GM12878 (cell line): ENCODE measurements around the gene POSTN. TPM values are rescaled to one million over a fixed set of nuclear protein-coding genes. Genes with fewer than 3 reads are reported as not detected.

Source experiments
- CUX1 ChIP-seq: IDR thresholded peaks from 2 replicates; pipeline ENCODE4 v1.6.1; 2012; ENCODE audit warnings: improper control_type of control experiment, low read depth, low read length; ENCODE audit not compliant: insufficient replicate concordance
- IRF3 ChIP-seq: fragments of 450-650 bp; IDR thresholded peaks from 2 replicates; pipeline ENCODE4 v1.6.1; 2014; ENCODE audit warnings: mild to moderate bottlenecking
- MTA2 ChIP-seq: fragments of 450-650 bp; IDR thresholded peaks from 2 replicates; pipeline ENCODE4 v1.6.1; 2016; ENCODE audit warnings: low read depth, mild to moderate bottlenecking, moderate library complexity
- NFXL1 ChIP-seq: fragments of 450-650 bp; IDR thresholded peaks from 2 replicates; pipeline ENCODE4 v1.6.1; 2017; ENCODE audit warnings: antibody characterized with exemption, mild to moderate bottlenecking, borderline replicate concordance
- NFYB ChIP-seq: IDR thresholded peaks from 2 replicates; pipeline ENCODE4 v1.6.1; 2011; ENCODE audit warnings: low read depth, mild to moderate bottlenecking, low read length, improper control_type of control experiment, moderate library complexity; ENCODE audit not compliant: insufficient read depth
- POU2F2 ChIP-seq: IDR thresholded peaks from 3 replicates; pipeline ENCODE4 v1.6.1; 2011; ENCODE audit warnings: low read depth, mild to moderate bottlenecking, low read length, borderline replicate concordance
- SMARCA5 ChIP-seq: fragments of 450-650 bp; IDR thresholded peaks from 2 replicates; pipeline ENCODE4 v1.6.1; 2017; ENCODE audit warnings: mild to moderate bottlenecking
- TCF3 ChIP-seq: IDR thresholded peaks from 2 replicates; pipeline ENCODE4 v1.6.1; 2012; ENCODE audit warnings: low read depth, mild to moderate bottlenecking, low read length, borderline replicate concordance; ENCODE audit not compliant: insufficient read depth
- ZBTB33 ChIP-seq: fragments of 450-650 bp; IDR thresholded peaks from 2 replicates; pipeline ENCODE4 v1.6.1; 2017; ENCODE audit warnings: mild to moderate bottlenecking
- ZNF207 ChIP-seq: fragments of 450-650 bp; IDR thresholded peaks from 2 replicates; pipeline ENCODE4 v1.6.1; 2014; ENCODE audit warnings: antibody characterized with exemption, mild to moderate bottlenecking, borderline replicate concordance
- polyA plus RNA-seq, 11 experiments: library from polyadenylated mRNA; depleted of rRNA in 4 of 11; unstranded in 6 of 11; stranded (reverse) in 5 of 11; fragments of >200 nt; fragmentation: Nextera tagmentation in 4 of 11; fragmentation: Illumina TruSeq in 1 of 11; extraction: Ambion mirVana in 4 of 11; extraction: Trizol in 1 of 11; gene quantifications; 1 replicate in 1 of 11; 2 replicates in 10 of 11; pipeline versions ENCODE4 v1.2.1 to v1.2.3, GENCODE V29; 2011 to 2016; ENCODE audit warnings: inconsistent platforms in 2 of 11, missing spikeins in 2 of 11, low read depth in 1 of 11
- total RNA-seq, 4 experiments: library from RNA; depleted of rRNA in 3 of 4; stranded (reverse); fragments of >200 nt in 3 of 4; fragmentation: Illumina TruSeq in 1 of 4; extraction: Trizol in 1 of 4; gene quantifications; 2 replicates each; pipeline versions ENCODE4 v1.2.1 to v1.2.3, GENCODE V29; 2013 to 2021

Gene POSTN
- total and polyA plus RNA-seq, 10 of the 15 experiments (the other 5 are each of a cell fraction or from before 2014, with no cell fraction given), result 0.05 to 0.13 (median 0.08) TPM; not detected in 7

GRCh38 chr13:37621811-37622361, 23.3 kb upstream of the POSTN start (continued):
- TF ChIP-seq CUX1, result no peak
- no peak for TF ChIP-seq TCF3
- TF ChIP-seq MTA2, result no peak
- no peak for TF ChIP-seq IRF3
- no peak for TF ChIP-seq SMARCA5
- TF ChIP-seq POU2F2, result no peak
- no peak for TF ChIP-seq ZNF207
- TF ChIP-seq ZBTB33, result no peak
- no peak for TF ChIP-seq NFYB
- no peak for TF ChIP-seq NFXL1
- TF ChIP-seq, all 136 proteins: peak for 0
